ENCODE results near the gene ZNF709. TPM values are rescaled to one million over a fixed set of nuclear protein-coding genes. Genes with fewer than 3 reads are reported as not detected.
"Not testable (repeated sequence)": the region's sequence is repeated elsewhere in the genome, so short reads cannot be mapped to it uniquely, and the experiment has no call there.

ZNF709 gene
- total RNA-seq, 4 donors from 2014 or later = 0.52 to 1.7 (median 0.61) TPM

- H3K27ac ChIP-seq = peak overlapping the region; percentile 77 to 84 (median 80)
- DNase-seq = no peak
- H3K27me3 ChIP-seq = no peaks in the 10 kb centered on the region
- no peaks in the 10 kb centered on the region for H3K9me3 ChIP-seq
- no peaks in the 10 kb centered on the region for H3K36me3 ChIP-seq
- intact Hi-C loops (cut with DNase I; ENCODE audit: low total_unique reads) (no loop called here), in situ Hi-C loops (cut with MboI; ENCODE audit: low sequenced_read_pairs in 4 of 4) (no loop called here)
- H3K4me1 ChIP-seq = peaks cover 3% of the 10 kb centered on the region in 2 donors
- TF ChIP-seq POLR2A (IDR thresholded peaks at IDR 0.05) (no peak), CTCF (IDR thresholded peaks at IDR 0.05 in 4 of 5, conservative IDR thresholded peaks at IDR 0.05 in 1 of 5) (no peak)
- ATAC-seq = no peak
- H3K4me3 ChIP-seq = peak overlapping the region; percentile 64 to 72 (median 69)
These were observed 9.7 kb upstream of the ZNF709 start for GRCh38 chr19:12494260-12494860.

- H3K27ac ChIP-seq; H3K9me3 ChIP-seq; DNase-seq; H3K4me3 ChIP-seq; intact Hi-C loops (cut with DNase I; ENCODE audit: low total_unique reads); H3K36me3 ChIP-seq; in situ Hi-C loops (cut with MboI; ENCODE audit: low sequenced_read_pairs in 4 of 4); ATAC-seq; H3K4me1 ChIP-seq; H3K27me3 ChIP-seq: not testable (repeated sequence)
These were observed 1.7 kb upstream of the ZNF709 start for GRCh38 chr19:12486265-12486783.

GRCh38 chr19:12485571-12485970 lies 955 bp upstream of the ZNF709 start:
- TF ChIP-seq CTCF (IDR thresholded peaks at IDR 0.05 in 4 of 5, conservative IDR thresholded peaks at IDR 0.05 in 1 of 5) (no peak), POLR2A (IDR thresholded peaks at IDR 0.05) (no peak)
- H3K4me1 ChIP-seq = peaks cover 6 to 7% of the 10 kb centered on the region in 2 donors
- no peak overlapping the region for H3K4me3 ChIP-seq
- no peak overlapping the region for H3K27ac ChIP-seq
- no peak for DNase-seq
- H3K36me3 ChIP-seq = no peaks in the 10 kb centered on the region
- no peaks in the 10 kb centered on the region for H3K9me3 ChIP-seq
- no peaks in the 10 kb centered on the region for H3K27me3 ChIP-seq
- ATAC-seq = no peak
- in situ Hi-C loops (cut with MboI; ENCODE audit: low sequenced_read_pairs in 4 of 4) = no loop called here
- intact Hi-C loops (cut with DNase I; ENCODE audit: low total_unique reads) = no loop called here

GRCh38 chr19:12485052-12485416 lies 418 bp upstream of the ZNF709 start:
- no peaks in the 10 kb centered on the region for H3K36me3 ChIP-seq
- intact Hi-C loops (cut with DNase I; ENCODE audit: low total_unique reads) = no loop called here
- H3K27ac ChIP-seq = peak overlapping the region; percentile 62 to 74 (median 68)
- peaks cover 6 to 7% of the 10 kb centered on the region in 2 donors for H3K4me1 ChIP-seq
- DNase-seq = no peak
- ATAC-seq = peak; percentile 42 to 57
- no peak for TF ChIP-seq CTCF (IDR thresholded peaks at IDR 0.05 in 4 of 5, conservative IDR thresholded peaks at IDR 0.05 in 1 of 5)
- no peak for TF ChIP-seq POLR2A (IDR thresholded peaks at IDR 0.05)
- peak overlapping the region; percentile 66 to 97 (median 87) for H3K4me3 ChIP-seq
- no peaks in the 10 kb centered on the region for H3K27me3 ChIP-seq
- in situ Hi-C loops (cut with MboI; ENCODE audit: low sequenced_read_pairs in 4 of 4) = no loop called here
- H3K9me3 ChIP-seq = no peaks in the 10 kb centered on the region

GRCh38 chr19:12484011-12484370 lies 625 bp downstream of the ZNF709 start:
- no peaks in the 10 kb centered on the region for H3K36me3 ChIP-seq
- no peaks in the 10 kb centered on the region for H3K27me3 ChIP-seq
- H3K9me3 ChIP-seq = no peaks in the 10 kb centered on the region
- peak overlapping the region; percentile 66 to 97 (median 87) for H3K4me3 ChIP-seq
- intact Hi-C loops (cut with DNase I; ENCODE audit: low total_unique reads) (no loop called here), in situ Hi-C loops (cut with MboI; ENCODE audit: low sequenced_read_pairs in 4 of 4) (no loop called here)
- peaks cover 6 to 7% of the 10 kb centered on the region in 2 donors for H3K4me1 ChIP-seq
- no peak for ATAC-seq
- peak overlapping the region; percentile 62 to 74 (median 68) for H3K27ac ChIP-seq
- DNase-seq = no peak
- TF ChIP-seq POLR2A (IDR thresholded peaks at IDR 0.05) = no peak
- TF ChIP-seq CTCF (IDR thresholded peaks at IDR 0.05 in 4 of 5, conservative IDR thresholded peaks at IDR 0.05 in 1 of 5) = no peak
